GM21786 (cell line): ENCODE measurements around the gene GDAP1L1.
"Not testable (repeated sequence)": the region's sequence is repeated elsewhere in the genome, so short reads cannot be mapped to it uniquely, and the experiment has no call there.

Experiments
- ATAC-seq: cut with Tn5 transposase; IDR thresholded peaks from one replicate; pipeline ENCODE4 v1.9.1; 2021; ENCODE audit not compliant: unreplicated experiment

GDAP1L1 gene

GRCh38 chr20:44299011-44299535, 52.0 kb downstream of the GDAP1L1 start:
- ATAC-seq = not testable (repeated sequence)

DNA sequence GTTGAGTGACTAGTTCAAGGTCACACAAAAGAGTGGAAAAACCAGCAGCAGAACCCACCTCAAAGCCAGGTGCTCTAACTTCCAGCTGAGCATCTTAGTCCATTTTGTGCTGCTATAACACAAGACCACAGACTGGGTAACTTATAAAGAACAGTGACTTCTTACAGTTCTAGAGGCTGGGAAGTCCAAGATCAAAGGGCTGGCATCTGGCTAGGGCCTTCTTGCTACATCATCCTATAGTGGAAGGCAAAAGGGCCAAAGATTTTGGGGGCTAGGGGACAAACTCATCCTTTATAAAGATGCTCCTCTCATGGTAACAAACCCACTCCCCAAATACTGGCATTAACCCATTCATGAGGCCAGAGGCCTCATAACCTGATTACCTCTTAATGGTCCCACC, 54.2 kb downstream of the GDAP1L1 start:
- ATAC-seq = no peak

DNA sequence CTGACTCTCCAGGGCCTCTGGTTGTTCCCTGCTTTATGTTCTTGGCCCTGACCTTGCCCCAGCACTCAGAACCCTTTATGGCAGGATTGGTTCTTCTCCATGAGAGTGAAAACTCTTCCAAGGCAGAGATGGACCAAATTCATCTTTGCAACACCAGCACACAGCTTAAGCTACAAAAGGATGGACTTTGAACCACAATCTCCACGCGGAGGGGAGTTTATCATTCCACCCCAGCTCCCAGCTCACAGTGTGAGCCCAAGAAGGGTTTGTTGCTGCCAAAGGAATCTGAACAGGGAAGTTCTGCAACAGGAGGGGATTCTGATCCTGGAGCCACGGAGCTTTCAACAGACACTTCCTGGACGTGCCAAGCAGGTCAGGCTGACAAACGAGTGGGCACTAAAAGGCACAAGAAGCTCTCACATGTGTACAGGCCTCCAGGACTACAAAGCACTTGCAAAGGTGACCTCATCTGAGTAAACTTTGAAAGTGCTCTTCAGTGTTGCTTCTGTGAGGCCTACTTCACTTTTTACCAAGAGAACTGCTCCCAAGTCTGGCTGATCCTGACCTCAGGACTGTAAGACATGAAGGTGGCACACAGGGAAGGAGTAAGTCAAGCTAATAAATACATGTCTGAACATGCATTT, 55.0 kb downstream of the GDAP1L1 start:
- ATAC-seq = no peak

- ATAC-seq = no peak
Measured at GRCh38 chr20:44302736-44303135, 55.6 kb downstream of the GDAP1L1 start.

- no peak for ATAC-seq
Measured at GRCh38 chr20:44304383-44304782, 57.3 kb downstream of the GDAP1L1 start.

DNA sequence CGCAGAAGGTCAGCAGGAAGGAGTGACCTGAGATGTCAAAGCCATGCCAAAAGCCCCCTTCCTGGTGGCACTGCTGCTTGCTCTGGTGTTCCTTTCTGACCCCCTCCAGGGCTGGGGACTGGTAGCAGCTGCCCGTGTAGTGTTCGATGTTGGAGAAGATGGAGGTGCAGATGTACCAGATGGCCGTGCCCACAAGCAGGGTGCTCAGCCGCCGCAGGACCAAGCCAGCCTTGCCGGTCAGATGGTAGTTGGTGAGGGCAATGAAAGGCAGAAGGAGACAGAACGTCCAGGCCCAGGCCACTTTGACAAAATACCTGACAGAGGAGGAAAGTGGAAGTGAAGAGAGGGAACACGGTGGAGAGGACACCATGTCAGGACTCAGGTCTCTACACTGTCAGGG, 59.8 kb downstream of the GDAP1L1 start:
- ATAC-seq = no peak

- no peak for ATAC-seq
Measured at GRCh38 chr20:44309763-44310663, 62.9 kb downstream of the GDAP1L1 start.

DNA sequence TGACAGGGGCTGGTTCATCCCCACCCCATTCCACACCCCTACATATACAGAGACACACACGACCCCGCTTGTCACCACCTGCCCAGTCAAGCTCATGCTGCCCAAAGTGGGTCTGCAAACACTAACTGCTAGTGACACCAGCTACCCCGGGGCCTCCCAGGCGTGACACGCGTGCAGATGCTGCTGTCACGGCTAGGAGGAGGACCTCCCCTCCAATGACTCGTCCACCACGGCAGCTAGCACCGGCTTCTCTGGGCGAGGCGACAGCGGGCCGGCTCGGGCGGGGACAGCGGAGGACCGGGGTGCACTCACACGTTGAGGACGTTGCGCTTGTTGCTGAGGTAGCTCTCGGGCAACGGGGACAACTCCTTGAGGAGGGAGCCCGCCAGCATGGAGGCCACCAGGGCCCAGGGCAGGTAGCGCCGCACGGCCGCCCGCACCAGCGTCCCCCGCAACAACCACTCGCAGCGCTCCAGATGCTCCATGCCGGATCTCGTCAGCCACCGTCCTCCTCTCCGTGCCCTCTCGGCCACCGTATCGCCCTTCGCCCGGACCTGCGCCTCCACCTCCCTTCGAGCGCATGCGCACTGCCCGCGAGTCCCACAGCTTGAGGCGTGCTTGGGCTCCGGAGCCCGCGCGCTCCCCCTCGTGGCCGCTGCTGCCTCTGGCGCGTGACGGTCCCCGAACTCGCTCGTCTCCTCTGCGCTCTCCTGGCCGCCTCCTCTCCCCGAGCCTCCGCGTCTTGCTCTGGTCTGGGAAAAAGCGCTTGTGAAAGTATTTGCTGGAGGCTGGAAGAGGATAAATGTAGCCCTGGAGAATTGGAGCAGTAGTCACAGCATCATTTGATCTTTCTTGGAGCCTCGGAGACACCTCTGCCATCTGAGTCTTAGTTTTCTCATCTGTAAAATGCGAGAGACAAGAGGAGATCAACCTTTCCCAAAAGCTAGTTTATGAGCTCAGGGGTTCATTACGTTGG, 63.8 kb downstream of the GDAP1L1 start, which contains the start of gene FITM2:
TSS of gene FITM2 (minus strand) at position 539 of the 976 bp plus-strand sequence. CDS start at position 485, 54 bp downstream.
- ATAC-seq = peak; percentile 89

DNA sequence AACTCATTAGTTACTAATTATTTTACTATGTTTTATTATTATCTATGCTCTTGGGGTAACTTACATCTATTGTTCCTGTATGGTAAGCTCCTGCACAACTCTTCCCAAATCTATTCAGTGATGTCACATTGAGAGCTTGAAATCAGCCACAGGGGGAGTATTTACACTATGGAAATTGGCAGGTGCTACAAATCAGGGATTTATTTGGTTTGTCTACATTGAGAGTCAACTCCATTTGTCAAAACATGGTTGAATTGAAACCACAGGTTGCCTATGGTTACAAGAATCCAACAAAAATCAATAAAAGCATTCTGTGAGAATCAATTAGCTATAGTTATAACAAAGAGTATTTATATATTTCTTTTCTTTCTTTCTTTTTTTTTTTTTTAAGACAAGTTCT, 67.8 kb downstream of the GDAP1L1 start:
- ATAC-seq = no peak

DNA sequence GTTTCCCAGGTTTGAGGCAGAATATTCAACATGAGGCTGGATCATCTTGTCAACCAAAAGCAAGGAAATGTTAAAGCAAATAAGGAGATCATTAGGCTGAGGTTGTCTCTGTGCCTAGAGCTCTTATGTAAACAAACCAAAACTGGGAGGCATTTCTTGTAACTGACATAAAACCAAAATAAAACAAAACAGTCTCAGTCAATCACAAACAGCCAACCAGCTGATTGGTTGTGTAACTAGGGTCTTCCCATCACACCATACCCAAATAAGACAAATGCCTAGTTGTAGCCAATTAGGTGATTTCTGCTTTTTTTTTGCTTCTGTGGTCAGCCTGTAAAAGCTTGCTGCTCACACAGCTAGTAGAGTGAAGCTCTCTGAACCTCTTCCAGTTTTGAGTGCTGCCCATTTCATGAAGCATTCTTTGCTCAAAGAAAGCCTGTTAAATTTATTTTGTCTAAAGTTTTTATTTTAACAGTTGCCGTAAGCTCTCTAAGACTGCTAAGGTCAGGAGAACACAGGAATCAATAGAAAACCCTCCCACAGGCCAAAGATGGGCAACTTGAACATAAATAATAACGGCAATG, 72.8 kb downstream of the GDAP1L1 start:
- ATAC-seq = no peak

DNA sequence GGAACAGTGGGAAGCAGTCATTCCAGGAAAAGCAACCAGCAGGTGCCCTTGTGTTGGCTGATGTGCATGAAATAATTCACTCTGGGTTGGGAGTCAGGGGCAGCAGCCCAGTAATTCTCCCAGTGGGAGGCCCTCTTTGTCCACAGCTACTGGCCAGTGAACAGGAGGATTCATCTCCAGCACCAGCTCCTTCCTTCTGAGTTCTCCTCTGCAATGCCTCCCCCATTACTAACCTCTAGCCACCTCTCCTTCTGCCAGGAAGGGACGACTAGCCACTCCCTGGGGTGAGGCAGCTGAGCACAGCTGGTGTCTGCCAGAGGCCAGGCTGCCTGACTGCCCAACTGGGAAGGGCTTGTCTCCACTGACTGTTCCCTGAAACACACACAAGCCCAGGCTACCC, 77.2 kb downstream of the GDAP1L1 start:
- no peak for ATAC-seq

DNA sequence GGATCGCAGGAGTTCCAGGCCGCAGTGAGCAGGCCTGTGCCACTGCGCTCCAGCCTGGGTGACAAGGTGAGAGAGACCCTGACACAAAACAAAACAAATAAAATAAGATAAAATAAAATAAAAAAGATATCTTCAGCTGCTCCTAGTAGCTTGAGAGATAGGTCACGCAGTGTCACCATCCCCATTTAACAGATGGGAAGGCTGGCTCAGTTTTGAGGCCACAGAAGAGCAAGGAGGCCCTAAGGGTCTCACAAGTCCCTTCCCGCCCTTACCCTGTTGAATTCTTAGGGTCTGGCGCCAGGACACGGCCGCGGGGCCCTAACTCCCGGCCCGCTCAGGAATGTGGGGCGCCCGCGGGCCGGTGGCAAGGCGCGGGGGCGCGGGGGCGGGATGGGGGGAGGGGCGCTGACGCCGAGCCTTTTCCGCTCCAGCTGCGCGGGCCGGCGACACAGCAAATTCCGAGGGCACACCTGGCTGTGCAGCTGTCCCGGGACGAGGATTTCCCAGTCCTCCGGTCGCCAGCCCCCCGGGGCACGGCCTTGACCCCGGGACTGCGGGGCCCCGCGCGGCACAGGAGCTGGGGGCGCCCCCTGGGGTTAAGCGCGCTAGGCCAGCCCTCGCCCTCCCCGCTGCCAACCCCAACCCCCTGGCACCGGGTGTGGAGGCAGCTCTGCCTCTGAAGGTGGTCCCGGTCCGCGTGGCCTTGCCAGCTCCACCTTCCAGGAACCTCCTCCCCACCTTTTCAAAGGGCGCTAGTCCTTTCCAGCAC, 79.5 kb downstream of the GDAP1L1 start:
- ATAC-seq = no peak

- not testable (repeated sequence) for ATAC-seq
Measured at GRCh38 chr20:44327748-44328147, 80.6 kb downstream of the GDAP1L1 start.

- ATAC-seq = no peak
Measured at GRCh38 chr20:44328428-44328827, 81.3 kb downstream of the GDAP1L1 start.
